K562 treated with DMSO at 1 percent for 4 hours (cell line): ENCODE data around the gene SSX4B. TPM values are rescaled to one million over a fixed set of nuclear protein-coding genes. Genes with fewer than 3 reads are reported as not detected.

Experiments used
- total RNA-seq: library from RNA; unstranded; fragments of 300-600 nt; gene quantifications from 2 replicates; pipeline ENCODE4 v1.2.3, GENCODE V29; 2022; ENCODE audit not compliant: insufficient read depth

SSX4B gene
- 8.4 and 12.7 TPM in 2 replicates for total RNA-seq

GRCh38 chrX:48411860-48412259, at the start of gene SSX4B:
Gene SSX4B (minus strand): TSS chrX:48411960. CDS start chrX:48411372, 588 bp downstream.

GRCh38 chrX:48383239-48383638, 28.5 kb downstream of the SSX4B start, which contains the start of gene SSX4:
Gene SSX4 (plus strand): TSS chrX:48383539. CDS start chrX:48384054, 515 bp downstream.

GRCh38 chrX:48356315-48357094, 55.3 kb downstream of the SSX4B start, which contains the start of gene SSX3:
Gene SSX3 (minus strand): TSS chrX:48356703. CDS start chrX:48355249, 1,454 bp downstream.

Other genes with a start within 250 kb of the SSX4B start
- 1.1 TPM in 1 of 2 replicates, not detected in the other for gene SSX5, start 215.2 kb downstream of the SSX4B start, total RNA-seq
- gene SSX1, start 156.6 kb downstream of the SSX4B start, total RNA-seq: 76.5 and 84.7 TPM in 2 replicates
- gene SSX3, start 55.3 kb downstream of the SSX4B start, total RNA-seq: 37.5 and 59.9 TPM in 2 replicates
- gene SSX4, start 28.4 kb downstream of the SSX4B start, total RNA-seq: 8.4 and 12.7 TPM in 2 replicates
- 61.8 and 67.2 TPM in 2 replicates for gene SLC38A5, start 58.3 kb upstream of the SSX4B start, total RNA-seq
- gene FTSJ1, start 64.2 kb upstream of the SSX4B start, total RNA-seq: 44.9 and 55.6 TPM in 2 replicates
- gene PORCN, start 97.0 kb upstream of the SSX4B start, total RNA-seq: 9.8 and 11.3 TPM in 2 replicates
- 194 and 203 TPM in 2 replicates for gene EBP, start 109.8 kb upstream of the SSX4B start, total RNA-seq
- 3.7 and 6.1 TPM in 2 replicates for gene TBC1D25, start 127.8 kb upstream of the SSX4B start, total RNA-seq
- gene RBM3, start 162.5 kb upstream of the SSX4B start, total RNA-seq: 84.3 and 113 TPM in 2 replicates
- gene WDR13, start 185.5 kb upstream of the SSX4B start, total RNA-seq: 73.3 and 106 TPM in 2 replicates